Stimulated activated CD8-positive, alpha-beta memory T cell treated with anti-CD3 and anti-CD28 coated beads, Interleukin-12 subunit alpha, Interleukin-12 subunit beta, amount 100 ng/mL, for 24 hours (primary cell): ENCODE data around the gene TMEM202.
"Not testable (repeated sequence)": the region's sequence is repeated elsewhere in the genome, so short reads cannot be mapped to it uniquely, and the experiment has no call there.

Experiments
- DNase-seq: peaks from one replicate; pipeline ENCODE4 v3.0.0-alpha.2; 2020; ENCODE audit errors: extremely low read depth

The TMEM202 gene

GRCh38 chr15:72402726-72403125, 4.6 kb downstream of the TMEM202 start:
- no peak for DNase-seq

- DNase-seq = no peak
Observed at GRCh38 chr15:72404356-72404755, 6.3 kb downstream of the TMEM202 start.

GRCh38 chr15:72404841-72405240, 6.7 kb downstream of the TMEM202 start:
- DNase-seq = no peak

GRCh38 chr15:72406936-72407335, 8.8 kb downstream of the TMEM202 start:
- DNase-seq = no peak

GRCh38 chr15:72411111-72411510, 13.0 kb downstream of the TMEM202 start:
- DNase-seq = no peak

GRCh38 chr15:72411544-72411943, 13.4 kb downstream of the TMEM202 start:
- DNase-seq = no peak

GRCh38 chr15:72413337-72413736, 15.2 kb downstream of the TMEM202 start:
- DNase-seq = not testable (repeated sequence)

- DNase-seq = no peak
Observed at GRCh38 chr15:72415304-72415703, 17.2 kb downstream of the TMEM202 start.

GRCh38 chr15:72419768-72420167, 21.7 kb downstream of the TMEM202 start:
- not testable (repeated sequence) for DNase-seq

- DNase-seq = no peak
Observed at GRCh38 chr15:72420576-72420975, 22.5 kb downstream of the TMEM202 start.

- DNase-seq = no peak
Observed at GRCh38 chr15:72421484-72421883, 23.4 kb downstream of the TMEM202 start.

GRCh38 chr15:72423256-72423655, 25.2 kb downstream of the TMEM202 start:
- DNase-seq = no peak

GRCh38 chr15:72426753-72427152, 28.6 kb downstream of the TMEM202 start:
- DNase-seq = no peak

GRCh38 chr15:72437650-72438316, 39.7 kb downstream of the TMEM202 start:
- DNase-seq = no peak

GRCh38 chr15:72442848-72443247, 44.7 kb downstream of the TMEM202 start:
- not testable (repeated sequence) for DNase-seq

GRCh38 chr15:72445426-72445825, 47.3 kb downstream of the TMEM202 start:
- no peak for DNase-seq

- DNase-seq = no peak
Observed at GRCh38 chr15:72450805-72451204, 52.7 kb downstream of the TMEM202 start.

GRCh38 chr15:72451224-72451623, 53.1 kb downstream of the TMEM202 start:
- no peak for DNase-seq

- no peak for DNase-seq
Observed at GRCh38 chr15:72456684-72457083, 58.6 kb downstream of the TMEM202 start.
